HG03439 (cell line): ENCODE measurements around the gene JADE3.
"Not testable (repeated sequence)": the region's sequence is repeated elsewhere in the genome, so short reads cannot be mapped to it uniquely, and the experiment has no call there.

Experiments
- ATAC-seq: cut with Tn5 transposase; IDR thresholded peaks from one replicate; pipeline ENCODE4 v1.9.1; 2021; ENCODE audit warnings: mild to moderate bottlenecking, moderate library complexity; ENCODE audit not compliant: unreplicated experiment

The JADE3 gene

GRCh38 chrX:46929439-46930261 is 17.4 kb downstream of the JADE3 start:
- ATAC-seq, result no peak

- ATAC-seq, result no peak
Observed at GRCh38 chrX:46935295-46935694, 23.1 kb downstream of the JADE3 start.

GRCh38 chrX:46938589-46938988 is 26.4 kb downstream of the JADE3 start:
- no peak for ATAC-seq

GRCh38 chrX:46941341-46941740 is 29.1 kb downstream of the JADE3 start:
- no peak for ATAC-seq

- peak; percentile 51 for ATAC-seq
Observed at GRCh38 chrX:46953137-46953527, 40.9 kb downstream of the JADE3 start.

- ATAC-seq, result peak; percentile 9
Observed at GRCh38 chrX:46953597-46953996, 41.4 kb downstream of the JADE3 start.

- no peak for ATAC-seq
Observed at GRCh38 chrX:46954716-46955115, 42.5 kb downstream of the JADE3 start.

GRCh38 chrX:46956589-46956988 is 44.4 kb downstream of the JADE3 start:
- not testable (repeated sequence) for ATAC-seq

- ATAC-seq, result no peak
Observed at GRCh38 chrX:46957297-46957696, 45.1 kb downstream of the JADE3 start.

GRCh38 chrX:46959101-46959500 is 46.9 kb downstream of the JADE3 start:
- no peak for ATAC-seq

- ATAC-seq, result no peak
Observed at GRCh38 chrX:46959985-46960700, 47.9 kb downstream of the JADE3 start.

GRCh38 chrX:46961097-46961496 is 48.9 kb downstream of the JADE3 start:
- no peak for ATAC-seq

- no peak for ATAC-seq
Observed at GRCh38 chrX:46961574-46962283, 49.5 kb downstream of the JADE3 start.

GRCh38 chrX:46965125-46965758 is 53.0 kb downstream of the JADE3 start:
- no peak for ATAC-seq

GRCh38 chrX:46967547-46967946 is 55.3 kb downstream of the JADE3 start:
- ATAC-seq, result peak; percentile 64

GRCh38 chrX:46977046-46977445 is 64.8 kb downstream of the JADE3 start:
- ATAC-seq, result not testable (repeated sequence)

GRCh38 chrX:46978341-46979291 is 66.4 kb downstream of the JADE3 start:
- no peak for ATAC-seq

GRCh38 chrX:46984705-46985104 is 72.5 kb downstream of the JADE3 start:
- ATAC-seq, result no peak

GRCh38 chrX:46989548-46989947 is 77.3 kb downstream of the JADE3 start:
- ATAC-seq, result no peak

- ATAC-seq, result no peak
Observed at GRCh38 chrX:46991664-46992063, 79.4 kb downstream of the JADE3 start.
